Dermis microvascular lymphatic vessel endothelial cell (primary cell): ENCODE measurements around the gene MYO1E. TPM values are rescaled to one million over a fixed set of nuclear protein-coding genes. Genes with fewer than 3 reads are reported as not detected.
A peak's percentile ranks its signal among the peaks of the same experiment; 100 is the strongest.

ENCODE experiments used
- DNase-seq, 2 donors: peaks; one replicate each; pipeline versions ENCODE4 v3.0.0 to v3.0.0-alpha.2; 2010; ENCODE audit warnings: low read depth in 2 of 2
- total RNA-seq: library from RNA; depleted of rRNA; stranded (reverse); fragments of >200 nt; gene quantifications from 2 replicates; pipeline ENCODE4 v1.2.1, GENCODE V29; 2014

Gene MYO1E
- total RNA-seq, 1 donor from 2014 or later, result 21.4 TPM

GRCh38 chr15:59321000-59321689 lies 51.5 kb downstream of the MYO1E start:
- DNase-seq, result no peak

- no peak for DNase-seq
Observed at GRCh38 chr15:59317211-59317610, 55.5 kb downstream of the MYO1E start.

- no peak for DNase-seq
Observed at GRCh38 chr15:59315914-59316451, 56.7 kb downstream of the MYO1E start.

- peak in 1 of 2 donors; percentile 59 for DNase-seq
Observed at GRCh38 chr15:59313641-59314332, 58.9 kb downstream of the MYO1E start.

- peak in 1 of 2 donors; percentile 40 for DNase-seq
Observed at GRCh38 chr15:59312205-59312604, 60.5 kb downstream of the MYO1E start.

GRCh38 chr15:59311195-59311594 lies 61.5 kb downstream of the MYO1E start:
- no peak for DNase-seq

GRCh38 chr15:59309405-59309804 lies 63.3 kb downstream of the MYO1E start:
- no peak for DNase-seq

GRCh38 chr15:59307165-59307537 lies 65.5 kb downstream of the MYO1E start:
- no peak for DNase-seq

GRCh38 chr15:59306520-59307164 lies 66.0 kb downstream of the MYO1E start:
- no peak for DNase-seq

GRCh38 chr15:59304807-59305206 lies 67.9 kb downstream of the MYO1E start:
- peak; percentile 40 to 72 for DNase-seq

- DNase-seq, result peak in 1 of 2 donors; percentile 56
Observed at GRCh38 chr15:59304034-59304795, 68.5 kb downstream of the MYO1E start.

- DNase-seq, result peak in 1 of 2 donors; percentile 28
Observed at GRCh38 chr15:59303633-59304032, 69.0 kb downstream of the MYO1E start.

- DNase-seq, result no peak
Observed at GRCh38 chr15:59303136-59303535, 69.5 kb downstream of the MYO1E start.

GRCh38 chr15:59301527-59301926 lies 71.1 kb downstream of the MYO1E start:
- no peak for DNase-seq

- DNase-seq, result peak in 1 of 2 donors; percentile 49
Observed at GRCh38 chr15:59300618-59301139, 72.0 kb downstream of the MYO1E start.

GRCh38 chr15:59299929-59300617 lies 72.6 kb downstream of the MYO1E start:
- DNase-seq, result peak; percentile 64 to 93

GRCh38 chr15:59298854-59299250 lies 73.8 kb downstream of the MYO1E start:
- DNase-seq, result no peak

GRCh38 chr15:59298225-59298853 lies 74.3 kb downstream of the MYO1E start:
- DNase-seq, result no peak

- DNase-seq, result peak; percentile 22 to 81
Observed at GRCh38 chr15:59296181-59296617, 76.5 kb downstream of the MYO1E start.
